HL-60 (cell line): Measurements from ENCODE around the gene RPS15A.

Experiments
- DNase-seq, 2 experiments: peaks; one replicate each; pipeline ENCODE4 v3.0.0-alpha.2; 2010 to 2020; ENCODE audit warnings: low read depth in 1 of 2, low spot score in 1 of 2
- H3K27ac ChIP-seq: fragments of 250-450 bp; sonication (Bioruptor Pico); replicated peaks from 2 replicates; pipeline ENCODE4 v1.5.1; 2020; ENCODE audit warnings: mild to moderate bottlenecking, moderate library complexity
- H3K27me3 ChIP-seq: fragments of 250-450 bp; sonication (Bioruptor Pico); 2 replicates; pipeline ENCODE4 v1.5.1; 2021; ENCODE audit warnings: mild to moderate bottlenecking, moderate library complexity; ENCODE audit not compliant: insufficient read depth, poor library complexity, severe bottlenecking
- H3K4me3 ChIP-seq: replicated peaks from 2 replicates; pipeline ENCODE4 v1.5.1; 2011; ENCODE audit warnings: mild to moderate bottlenecking, control low read depth, low read length; ENCODE audit not compliant: insufficient read depth
- CTCF ChIP-seq: IDR thresholded peaks from one replicate; pipeline ENCODE4 v1.5.1; 2011; ENCODE audit warnings: low read length, control low read depth, inconsistent platforms; ENCODE audit not compliant: insufficient read depth
- GABPA ChIP-seq: IDR thresholded peaks from 2 replicates; pipeline ENCODE4 v1.6.1; 2012; ENCODE audit warnings: low read depth
- POLR2AphosphoS5 ChIP-seq: IDR thresholded peaks from 2 replicates; pipeline ENCODE4 v1.6.1; 2012; ENCODE audit warnings: low read depth
- REST ChIP-seq: IDR thresholded peaks from 2 replicates; pipeline ENCODE4 v1.6.1; 2012; ENCODE audit warnings: low read depth; ENCODE audit not compliant: insufficient replicate concordance
- SPI1 ChIP-seq: IDR thresholded peaks from 2 replicates; pipeline ENCODE4 v1.6.1; 2012; ENCODE audit warnings: low read depth, mild to moderate bottlenecking, borderline replicate concordance

Gene RPS15A

GRCh38 chr16:18816286-18816685 lies 26.2 kb upstream of the RPS15A start:
- no peaks in the 10 kb centered on the region for H3K27me3 ChIP-seq
- no peak for TF ChIP-seq CTCF
- no peak for TF ChIP-seq GABPA
- TF ChIP-seq POLR2AphosphoS5 = no peak
- no peak for TF ChIP-seq REST
- TF ChIP-seq SPI1 = no peak
- no peak overlapping the region for H3K4me3 ChIP-seq
- DNase-seq = no peak
- no peak overlapping the region for H3K27ac ChIP-seq

- H3K27ac ChIP-seq = no peak overlapping the region
These were observed 21.8 kb upstream of the RPS15A start for GRCh38 chr16:18811925-18812324.

GRCh38 chr16:18809165-18809564 lies 19.0 kb upstream of the RPS15A start:
- DNase-seq = no peak
- Histone ChIP-seq H3K27ac (no peak overlapping the region), H3K4me3 (no peak overlapping the region), H3K27me3 (no peaks in the 10 kb centered on the region)
- TF ChIP-seq POLR2AphosphoS5 = no peak
- no peak for TF ChIP-seq GABPA
- no peak for TF ChIP-seq REST
- no peak for TF ChIP-seq CTCF
- no peak for TF ChIP-seq SPI1

More at GRCh38 chr16:18811925-18812324, 21.8 kb upstream of the RPS15A start:
- TF ChIP-seq GABPA (no peak), REST (no peak), POLR2AphosphoS5 (no peak), SPI1 (no peak), CTCF (no peak)
- DNase-seq = no peak
- Histone ChIP-seq H3K4me3 (no peak overlapping the region), H3K27me3 (no peaks in the 10 kb centered on the region)
